Suppressor macrophage treated with lipopolysaccharide for 4 hours (primary cell): Measurements from ENCODE around the gene C12orf75.

Source experiments
- DNase-seq: peaks from one replicate; pipeline ENCODE4 v3.0.0-alpha.2; 2020

C12orf75 gene

GRCh38 chr12:105420046-105420445, 89.6 kb downstream of the C12orf75 start:
- DNase-seq: no peak

DNA sequence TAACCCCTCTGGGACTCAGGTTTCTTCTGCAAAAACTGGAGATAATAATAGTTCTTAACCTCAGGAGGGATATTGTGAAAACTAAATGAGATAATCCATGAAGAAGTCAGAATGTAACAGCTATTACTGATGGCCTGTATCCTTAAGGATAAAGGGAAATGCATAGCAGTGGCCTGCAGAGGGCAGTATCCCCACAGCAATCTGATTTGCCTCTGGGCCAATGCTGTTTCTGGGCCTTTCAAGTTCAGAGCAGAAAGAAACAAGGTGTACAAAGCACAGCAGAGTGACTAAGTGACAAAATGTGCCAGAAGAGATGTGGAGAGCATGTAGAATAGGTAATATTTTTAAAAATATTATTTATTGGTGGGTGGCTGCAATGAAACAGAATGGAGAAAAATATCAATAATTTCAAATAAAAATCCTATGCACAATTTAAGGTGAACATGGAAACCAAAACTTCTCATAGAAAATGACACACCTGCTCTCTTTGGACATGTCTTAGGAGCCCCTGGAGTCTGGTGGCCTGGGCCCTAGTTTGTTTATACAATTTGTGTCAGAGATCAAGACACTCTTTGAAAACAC, 90.3 kb downstream of the C12orf75 start:
- DNase-seq: peak; percentile 71
